C4-2B (cell line): ENCODE results near the gene ICAM2.

ENCODE experiments used
- H3K27ac ChIP-seq: fragments of 450-650 bp; 2 replicates; pipeline ENCODE4 v1.5.1; 2017
- ZFX ChIP-seq: fragments of 450-650 bp; IDR thresholded peaks from 2 replicates; pipeline ENCODE4 v1.6.1; 2017
- TF ChIP-seq, protein P1 (sequence below): fragments of 450-650 bp; conservative IDR thresholded peaks from 2 replicates; pipeline ENCODE4 v1.5.1; 2017; ENCODE audit warnings: mild to moderate bottlenecking

The ICAM2 gene

DNA sequence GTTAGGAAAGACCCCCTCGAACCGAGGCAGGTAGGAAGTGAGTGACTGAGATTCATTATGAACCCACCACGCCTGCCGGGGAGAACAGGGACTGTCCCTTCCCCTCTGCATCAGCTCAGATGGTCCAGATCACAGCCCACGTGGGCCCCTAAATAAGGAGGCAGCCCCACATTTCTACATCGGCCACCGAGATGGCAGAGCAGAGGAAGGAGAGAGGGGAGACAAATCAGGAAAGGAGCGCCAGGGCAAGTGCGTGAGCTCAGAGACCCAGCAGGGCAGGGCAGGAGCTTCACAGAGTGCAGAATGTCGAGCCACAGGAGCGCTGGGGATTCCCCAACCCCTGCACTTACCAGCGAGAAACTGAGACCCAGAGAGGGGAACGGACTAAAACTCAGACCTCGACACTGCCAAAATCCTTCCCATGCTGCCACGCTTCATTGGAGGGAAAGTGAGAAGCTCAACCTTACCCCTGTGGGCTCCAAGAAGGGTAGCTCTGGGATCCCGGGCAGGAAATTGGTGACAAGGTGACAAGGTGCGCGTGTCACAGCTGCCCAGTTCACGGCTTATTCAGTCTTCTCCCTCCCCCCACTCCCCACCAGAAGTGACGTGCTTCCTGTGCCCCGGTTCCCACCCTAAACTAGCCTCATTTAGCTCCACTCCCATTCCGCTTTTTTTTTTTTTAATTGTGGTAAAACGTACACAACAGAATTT, at the start of gene ICAM2:
Gene ICAM2, minus strand, starts transcription at position 578 of the 711 bp plus-strand sequence. CDS start 13,942 bp downstream, outside the sequence.
- no peak for TF ChIP-seq ZFX
- TF ChIP-seq, protein P1, sequence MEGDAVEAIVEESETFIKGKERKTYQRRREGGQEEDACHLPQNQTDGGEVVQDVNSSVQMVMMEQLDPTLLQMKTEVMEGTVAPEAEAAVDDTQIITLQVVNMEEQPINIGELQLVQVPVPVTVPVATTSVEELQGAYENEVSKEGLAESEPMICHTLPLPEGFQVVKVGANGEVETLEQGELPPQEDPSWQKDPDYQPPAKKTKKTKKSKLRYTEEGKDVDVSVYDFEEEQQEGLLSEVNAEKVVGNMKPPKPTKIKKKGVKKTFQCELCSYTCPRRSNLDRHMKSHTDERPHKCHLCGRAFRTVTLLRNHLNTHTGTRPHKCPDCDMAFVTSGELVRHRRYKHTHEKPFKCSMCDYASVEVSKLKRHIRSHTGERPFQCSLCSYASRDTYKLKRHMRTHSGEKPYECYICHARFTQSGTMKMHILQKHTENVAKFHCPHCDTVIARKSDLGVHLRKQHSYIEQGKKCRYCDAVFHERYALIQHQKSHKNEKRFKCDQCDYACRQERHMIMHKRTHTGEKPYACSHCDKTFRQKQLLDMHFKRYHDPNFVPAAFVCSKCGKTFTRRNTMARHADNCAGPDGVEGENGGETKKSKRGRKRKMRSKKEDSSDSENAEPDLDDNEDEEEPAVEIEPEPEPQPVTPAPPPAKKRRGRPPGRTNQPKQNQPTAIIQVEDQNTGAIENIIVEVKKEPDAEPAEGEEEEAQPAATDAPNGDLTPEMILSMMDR = no peak
- no peak within 1 kb of the TSS for H3K27ac ChIP-seq

DNA sequence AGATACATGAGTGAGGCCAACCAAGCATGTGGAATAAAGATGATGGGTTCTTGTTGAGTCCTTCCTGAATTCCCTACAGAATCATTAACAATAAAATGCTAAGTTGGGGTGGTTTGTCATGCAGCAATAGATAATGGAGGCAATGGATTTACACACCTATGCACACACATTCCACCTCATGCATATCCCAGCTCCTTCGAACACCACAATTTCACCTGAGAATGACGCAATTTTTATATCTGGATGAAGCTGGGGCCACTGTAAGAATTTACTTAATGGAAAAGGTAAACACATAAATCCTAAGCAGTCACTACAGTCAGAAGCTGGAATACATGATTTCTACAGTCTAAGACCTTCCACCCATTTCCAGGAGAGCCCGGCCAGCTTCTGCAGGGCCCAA, 49.8 kb upstream of the ICAM2 start:
- H3K27ac ChIP-seq = no peak overlapping the region
- TF ChIP-seq ZFX = no peak
- TF ChIP-seq, protein P1 = no peak

DNA sequence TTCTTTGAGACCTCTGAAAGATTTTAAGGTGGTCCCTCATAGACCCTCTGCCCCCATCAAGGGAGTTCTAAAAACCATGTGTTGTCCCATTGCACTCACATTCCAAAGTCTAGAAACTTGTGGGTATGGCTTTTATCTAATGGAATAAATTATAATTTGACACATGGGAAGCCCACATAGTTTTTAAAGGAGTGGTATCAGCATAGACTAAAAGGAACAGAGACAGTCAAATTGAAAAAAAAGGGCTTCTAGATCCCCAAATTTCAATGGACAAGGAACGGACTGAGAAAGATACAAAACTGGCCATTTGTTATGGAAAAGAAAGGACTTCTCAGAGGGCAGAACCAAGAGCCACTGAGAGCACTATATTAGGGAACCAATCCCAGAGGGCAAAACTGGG, 48.7 kb upstream of the ICAM2 start:
- H3K27ac ChIP-seq = no peak overlapping the region
- TF ChIP-seq ZFX = no peak
- TF ChIP-seq, protein P1 = no peak

DNA sequence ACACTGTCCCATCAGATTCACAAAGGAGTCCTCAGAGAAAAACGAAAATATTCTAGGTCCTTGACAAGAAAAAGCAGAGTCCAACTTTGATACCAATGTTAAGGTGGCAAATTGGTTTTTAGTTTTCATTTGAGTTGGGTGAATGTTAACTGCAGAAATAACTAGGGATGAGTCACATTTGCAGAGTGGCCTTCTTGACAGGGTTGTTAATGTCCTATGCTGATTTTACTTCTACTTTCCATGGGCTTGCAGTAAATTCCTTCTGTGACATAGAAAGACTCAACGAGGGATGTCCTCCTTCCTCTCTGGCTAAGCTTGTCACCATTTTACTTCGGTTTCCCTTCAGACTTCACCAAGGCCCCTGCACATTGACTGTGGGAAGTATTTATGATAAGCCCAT, 47.2 kb upstream of the ICAM2 start:
- no peak overlapping the region for H3K27ac ChIP-seq
- TF ChIP-seq ZFX = no peak
- TF ChIP-seq, protein P1 = no peak

DNA sequence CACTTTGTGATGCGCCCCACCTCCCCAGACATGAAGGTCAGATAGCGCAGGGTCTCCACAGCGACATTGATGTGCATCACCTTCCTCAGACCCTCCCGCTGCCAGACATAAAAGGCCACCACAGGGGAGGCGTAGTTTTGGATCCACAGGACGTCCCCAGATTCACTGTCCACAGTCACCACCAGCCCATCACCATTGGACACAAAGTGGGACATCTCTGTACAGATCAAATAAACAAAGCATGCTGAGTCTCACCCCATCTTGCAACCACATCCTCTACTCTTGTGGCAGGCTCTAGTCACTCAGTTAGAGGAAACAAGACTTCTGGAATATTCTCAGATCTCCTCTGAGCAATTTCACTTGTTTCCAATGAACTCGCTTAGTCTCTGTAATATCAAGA, 46.3 kb upstream of the ICAM2 start:
- no peak for TF ChIP-seq ZFX
- TF ChIP-seq, protein P1 = no peak

DNA sequence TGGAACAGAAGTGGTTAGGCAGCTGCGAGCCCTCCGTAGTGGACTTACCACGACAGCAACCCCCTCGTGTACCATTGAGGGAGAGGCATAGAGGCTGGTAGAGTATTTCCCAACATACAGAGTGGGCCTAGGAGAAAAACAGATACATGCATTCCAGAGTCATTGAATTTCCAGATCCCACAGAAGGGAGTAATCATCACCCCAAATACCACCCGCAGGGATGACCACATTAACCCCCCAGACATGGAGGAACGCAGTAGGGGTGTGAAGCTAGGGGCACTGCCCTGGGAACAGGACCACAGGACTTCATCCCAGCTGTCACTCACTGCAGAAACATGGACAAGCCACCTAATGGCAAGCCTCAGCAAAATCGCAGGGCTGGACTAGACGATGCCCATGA, 44.7 kb upstream of the ICAM2 start:
- H3K27ac ChIP-seq = no peak overlapping the region
- TF ChIP-seq ZFX = no peak
- TF ChIP-seq, protein P1 = no peak

More for the DNA sequence above, 46.3 kb upstream of the ICAM2 start:
- no peak overlapping the region for H3K27ac ChIP-seq

DNA sequence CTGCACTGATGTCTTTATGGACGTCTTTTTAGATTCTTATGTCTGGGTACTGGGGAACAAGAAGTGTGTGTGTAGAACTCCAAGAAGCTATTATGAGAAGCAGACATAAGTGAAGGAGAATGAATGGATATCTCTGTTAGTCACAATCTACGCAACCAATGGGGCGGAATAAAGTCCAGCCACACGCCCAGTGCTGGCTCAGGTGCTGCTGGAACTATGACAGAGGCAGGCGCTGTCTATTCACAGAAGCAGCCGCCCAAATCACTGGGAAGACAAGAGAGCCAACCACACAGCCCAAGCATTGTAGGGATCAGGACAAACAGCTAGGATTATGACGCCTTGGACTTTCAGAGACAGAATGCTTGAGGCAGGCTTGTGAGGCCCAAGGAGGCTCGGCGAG, 43.9 kb upstream of the ICAM2 start:
- no peak overlapping the region for H3K27ac ChIP-seq
- TF ChIP-seq ZFX = no peak
- TF ChIP-seq, protein P1 = no peak
